SH-SY5Y (cell line): ENCODE measurements around the gene CCDC88A.

ENCODE experiments used
- GATA2 ChIP-seq: IDR thresholded peaks from 2 replicates; pipeline ENCODE4 v1.6.1; 2011; ENCODE audit warnings: mild to moderate bottlenecking, low read depth, low read length
- GATA3 ChIP-seq: IDR thresholded peaks from 2 replicates; pipeline ENCODE4 v1.6.1; 2011; ENCODE audit warnings: low read depth, mild to moderate bottlenecking, low read length, moderate library complexity

- no peak for TF ChIP-seq GATA2
- no peak for TF ChIP-seq GATA3
Measured at GRCh38 chr2:55408098-55408882, 11.4 kb downstream of the CCDC88A start.
